ENCODE data around the gene RRAD.

GRCh38 chr16:66925322-66925840 is at the start of gene RRAD:
- TF ChIP-seq CTCF (IDR thresholded peaks at IDR 0.05) (no peak), POLR2A (IDR thresholded peaks at IDR 0.05) (peak in 1 of 3 donors; percentile 11)

Measured in body of pancreas (tissue), 4 donors.